Measurements from ENCODE around the gene PSME3.

DNA sequence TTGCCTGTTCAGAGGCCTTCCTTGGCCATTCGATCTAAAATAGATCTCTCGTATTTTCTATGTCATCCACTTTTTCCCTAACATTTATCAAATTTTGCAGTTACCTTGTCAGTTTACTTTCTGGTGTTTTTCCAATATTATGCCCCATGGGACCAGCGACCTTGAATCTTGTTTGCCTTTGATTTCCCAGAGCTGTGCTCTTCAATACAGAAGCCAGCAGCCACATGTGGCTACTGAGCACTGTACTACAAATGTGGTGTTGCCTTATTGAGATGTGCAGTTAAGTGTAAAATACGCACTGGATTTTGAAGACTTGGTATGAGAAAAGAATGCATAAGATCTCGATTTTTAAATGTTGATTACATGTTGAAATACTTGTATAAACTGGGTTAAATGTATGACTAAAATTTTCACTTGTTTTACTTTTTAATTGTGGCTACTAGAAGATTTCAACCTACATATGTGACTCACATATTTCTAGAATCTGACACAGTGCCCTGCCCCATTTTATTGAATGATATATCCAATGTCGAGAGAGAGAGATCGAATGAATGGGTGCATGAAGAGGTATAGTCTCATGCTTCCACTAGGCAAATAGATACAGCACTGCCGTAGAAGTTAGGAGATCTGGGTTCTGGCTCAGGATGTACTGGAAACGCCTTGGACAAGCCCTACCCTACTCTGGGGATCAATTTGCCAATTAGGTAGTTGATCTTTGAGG is 824 bp upstream of the PSME3 start:
- TF ChIP-seq CTCF (conservative IDR thresholded peaks at IDR 0.05) (no peak), ZFX (IDR thresholded peaks at IDR 0.05) (no peak)
